ENCODE data around the gene TBX5.

TBX5 gene

DNA sequence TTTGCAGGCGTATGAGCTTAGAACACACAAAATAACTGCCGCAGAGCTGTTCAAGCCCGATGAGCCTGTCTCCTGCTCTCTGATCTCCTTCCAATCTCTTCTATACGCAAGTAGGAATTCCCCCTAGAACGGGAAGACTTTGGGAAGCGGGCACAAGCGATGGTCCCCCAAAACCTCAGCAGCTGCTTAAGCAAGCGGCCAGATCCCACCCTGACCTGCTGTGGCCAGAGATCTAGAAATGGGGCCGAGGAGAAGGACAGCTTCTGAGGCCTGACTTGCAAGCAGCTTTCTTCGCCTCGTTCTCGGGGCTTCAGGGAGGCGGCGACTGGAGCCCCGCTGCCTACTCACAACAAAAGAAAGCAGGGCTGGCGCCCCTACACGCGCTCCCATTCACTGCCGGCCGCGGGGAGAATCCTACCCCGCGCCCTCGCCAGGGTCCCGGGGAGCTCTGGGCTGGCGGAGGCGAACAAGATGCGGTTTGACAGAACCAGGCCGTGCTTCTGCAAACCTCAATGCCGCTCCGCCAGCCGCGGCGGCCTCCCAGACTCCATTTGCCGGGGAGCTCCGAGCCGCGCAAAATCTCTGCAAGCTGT is 922 bp downstream of the TBX5 start:
- FAIRE-seq, result no peak

DNA sequence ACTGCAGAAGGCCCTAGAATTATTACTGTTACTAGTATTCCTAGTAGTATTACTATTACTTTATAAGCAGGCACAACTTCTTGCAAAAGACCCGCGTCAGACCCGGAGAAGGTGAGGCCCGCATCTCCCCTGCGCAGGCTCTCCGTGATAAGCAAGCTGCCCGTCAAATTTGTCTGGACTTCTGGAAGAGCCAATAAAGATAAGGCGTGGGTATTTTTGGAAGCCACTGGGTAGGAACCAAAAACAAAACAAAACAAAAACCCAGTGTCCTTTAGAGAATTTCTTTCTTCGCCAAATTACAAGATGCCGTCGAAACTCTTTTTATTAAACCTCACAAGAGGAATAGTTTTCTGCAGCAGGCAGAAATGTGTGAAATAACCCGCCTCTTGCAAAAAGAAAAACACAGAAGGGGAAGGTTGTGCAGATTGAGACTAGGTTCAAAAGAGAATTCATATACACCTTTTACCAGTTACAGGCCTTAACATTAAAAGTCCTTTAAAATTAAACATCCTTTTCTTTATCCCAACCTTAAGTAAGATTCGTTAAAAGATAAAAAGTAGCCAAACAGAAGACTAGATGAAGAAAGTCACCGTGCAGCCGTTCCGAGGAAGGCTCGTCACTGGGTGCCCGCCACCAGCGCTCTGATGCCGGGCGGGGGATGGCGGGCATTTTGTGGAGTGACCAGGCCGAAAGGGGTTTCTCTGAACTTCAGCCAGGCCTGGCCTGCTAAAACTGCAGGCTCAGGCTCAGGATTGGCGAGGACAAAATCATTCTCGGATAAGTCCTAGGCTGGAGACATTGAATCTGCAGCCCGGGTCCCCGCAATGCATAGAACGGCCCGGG is 1.6 kb downstream of the TBX5 start:
- FAIRE-seq, result no peak

DNA sequence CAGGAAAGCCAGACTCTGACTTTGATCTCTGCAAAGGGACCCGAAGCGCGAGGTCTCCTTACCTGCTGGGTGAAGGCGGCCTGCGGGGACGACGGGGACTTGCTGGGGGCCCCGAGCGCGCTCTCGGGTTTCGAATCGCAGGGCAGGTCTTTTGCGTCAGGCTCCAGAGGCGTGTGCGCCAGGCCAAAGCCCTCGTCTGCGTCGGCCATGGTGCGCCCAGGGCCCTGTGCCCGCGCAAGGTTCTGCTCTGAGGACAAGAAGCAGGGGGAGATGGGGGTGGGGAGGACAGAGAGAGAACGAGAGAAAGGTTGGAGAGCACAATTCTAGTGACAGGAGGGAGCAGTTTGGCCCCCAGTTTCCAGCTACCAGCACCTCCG is 2.3 kb downstream of the TBX5 start:
- FAIRE-seq, result no peak

DNA sequence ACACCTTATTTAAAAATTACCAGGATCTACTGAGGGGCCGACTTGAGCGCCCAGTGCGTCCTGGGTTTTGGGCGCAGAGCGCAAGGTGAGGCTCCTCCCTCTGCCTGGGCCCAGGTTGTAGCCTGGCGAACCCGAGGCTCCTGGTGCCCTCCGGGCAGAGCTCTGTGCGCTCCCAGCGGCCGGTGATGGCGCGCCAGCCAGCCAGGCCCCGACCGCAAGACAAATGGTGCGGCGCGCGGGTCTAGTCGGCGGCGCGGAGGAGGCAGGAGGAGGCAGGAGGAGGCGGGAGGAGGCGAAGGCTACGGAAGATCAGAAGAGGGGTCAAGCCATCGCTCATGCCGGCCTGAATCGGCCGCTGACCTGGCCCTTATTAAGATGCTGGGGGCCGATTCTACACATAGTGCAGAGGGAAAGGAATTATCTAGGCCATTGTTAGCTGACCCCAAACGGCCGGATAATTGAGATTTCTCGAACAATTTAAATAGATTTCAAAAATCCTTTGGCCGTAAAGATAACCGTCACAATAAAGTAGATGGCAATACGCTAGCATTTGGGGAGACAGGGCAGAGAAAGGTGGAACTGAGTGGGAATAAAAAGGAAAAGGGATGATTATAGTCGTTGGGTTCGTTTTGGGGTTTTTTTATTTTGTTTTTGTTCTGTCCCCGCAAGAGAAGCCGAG is 2.8 kb downstream of the TBX5 start:
- no peak for FAIRE-seq

DNA sequence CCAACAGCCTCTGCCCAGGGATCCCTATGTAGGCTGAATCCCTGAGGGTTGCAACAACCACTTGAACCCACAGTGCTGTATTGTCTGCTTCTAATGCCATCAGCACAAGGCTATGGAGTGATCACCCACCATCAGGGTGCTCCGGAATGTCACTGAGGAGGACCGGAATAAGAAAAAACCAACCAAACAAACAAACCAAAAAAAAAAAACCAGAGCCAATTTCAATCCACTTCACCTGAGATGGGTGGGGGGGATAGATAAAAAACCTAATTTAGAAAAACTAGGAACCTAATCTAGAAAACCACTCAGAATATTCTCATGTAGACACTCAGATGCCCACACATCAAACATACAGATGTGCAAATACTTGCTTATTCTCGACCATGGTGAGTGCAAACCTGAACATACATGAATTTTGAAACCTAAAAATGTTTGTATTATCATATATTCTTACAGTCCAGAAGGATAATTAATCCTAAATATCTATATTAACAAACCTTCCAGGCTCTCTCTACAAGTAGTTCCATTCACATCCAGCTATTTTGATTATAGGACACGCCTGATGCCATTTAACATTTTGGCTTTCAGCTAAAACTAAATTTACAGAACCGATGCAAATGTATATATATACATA is 3.7 kb downstream of the TBX5 start:
- FAIRE-seq, result no peak

DNA sequence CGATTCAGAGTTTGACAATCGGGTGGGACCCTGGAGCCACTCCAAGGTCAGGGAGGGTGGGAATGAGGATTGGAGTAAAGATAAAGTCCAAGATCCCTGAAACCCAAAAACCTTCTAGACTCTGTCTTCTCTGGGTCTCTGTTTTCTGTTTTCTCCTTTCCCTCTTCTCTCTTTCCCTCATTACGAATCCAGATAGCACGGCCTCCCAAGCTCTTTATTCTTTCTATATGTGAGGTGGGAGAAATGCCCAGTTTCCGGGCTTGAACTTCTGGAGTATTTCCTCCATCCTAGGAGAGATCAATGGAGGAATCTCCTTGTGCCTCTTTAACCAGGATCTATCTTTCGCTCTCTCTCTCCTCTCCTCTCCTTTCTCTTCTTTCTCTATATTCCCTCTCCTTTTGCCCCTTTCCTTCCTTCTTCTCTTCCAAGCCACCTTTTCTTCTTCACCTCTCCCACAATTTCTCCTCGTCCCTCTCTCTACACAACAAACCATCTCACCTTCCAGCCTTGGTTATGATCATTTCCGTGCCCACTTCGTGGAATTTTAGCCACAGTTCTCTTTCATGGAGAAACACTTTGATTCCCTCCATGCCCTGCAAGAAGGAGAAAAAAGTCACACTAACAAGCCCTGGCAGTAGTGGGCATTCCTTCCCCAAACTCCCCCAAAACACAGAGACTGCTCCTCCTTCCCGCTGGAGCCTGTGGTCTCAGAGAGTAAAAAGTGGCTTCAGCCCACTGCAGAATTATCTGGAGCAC is 4.4 kb downstream of the TBX5 start:
- no peak for FAIRE-seq

DNA sequence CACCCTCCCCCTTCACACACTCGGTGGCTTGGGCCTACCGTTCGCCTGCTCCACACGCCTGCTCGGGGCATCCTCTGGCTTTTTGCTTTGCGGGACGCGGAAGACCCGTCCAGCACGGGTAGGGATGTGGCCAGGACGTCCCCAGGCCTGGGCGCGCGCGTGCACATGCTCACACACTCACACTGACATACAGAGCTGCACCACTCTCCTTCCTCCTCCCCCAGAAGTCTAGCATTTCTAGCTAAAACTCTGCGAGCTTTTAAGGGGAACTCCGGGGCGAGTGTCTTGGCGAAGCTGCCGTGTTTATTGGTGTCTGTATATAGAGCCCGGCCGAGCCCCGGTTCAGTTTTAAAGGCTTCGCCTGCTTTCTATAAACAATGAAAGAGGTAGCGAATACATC is 5.0 kb downstream of the TBX5 start:
- FAIRE-seq, result no peak

DNA sequence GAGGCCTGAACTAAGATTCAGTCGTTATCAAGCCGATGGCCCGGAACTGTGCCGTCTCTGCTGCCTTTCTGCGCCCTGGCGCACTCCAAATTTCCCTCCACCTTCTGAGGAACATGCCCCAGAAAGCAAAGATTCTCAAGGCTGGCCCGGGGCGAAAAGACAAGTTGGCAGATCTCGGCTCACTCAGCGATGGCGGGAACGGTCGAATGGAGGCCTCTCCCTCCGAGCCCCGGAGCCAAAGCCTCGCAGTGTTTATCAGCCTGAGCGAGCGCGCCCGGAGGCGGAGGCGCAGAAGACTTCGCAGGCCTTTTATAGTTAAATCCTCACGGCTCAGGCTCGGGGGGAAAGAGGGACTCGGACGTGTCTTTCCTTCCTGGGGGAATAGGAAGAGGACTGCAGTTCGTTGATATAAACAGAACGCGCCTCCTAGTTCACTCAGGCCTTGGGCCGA is 5.6 kb downstream of the TBX5 start:
- no peak for FAIRE-seq

DNA sequence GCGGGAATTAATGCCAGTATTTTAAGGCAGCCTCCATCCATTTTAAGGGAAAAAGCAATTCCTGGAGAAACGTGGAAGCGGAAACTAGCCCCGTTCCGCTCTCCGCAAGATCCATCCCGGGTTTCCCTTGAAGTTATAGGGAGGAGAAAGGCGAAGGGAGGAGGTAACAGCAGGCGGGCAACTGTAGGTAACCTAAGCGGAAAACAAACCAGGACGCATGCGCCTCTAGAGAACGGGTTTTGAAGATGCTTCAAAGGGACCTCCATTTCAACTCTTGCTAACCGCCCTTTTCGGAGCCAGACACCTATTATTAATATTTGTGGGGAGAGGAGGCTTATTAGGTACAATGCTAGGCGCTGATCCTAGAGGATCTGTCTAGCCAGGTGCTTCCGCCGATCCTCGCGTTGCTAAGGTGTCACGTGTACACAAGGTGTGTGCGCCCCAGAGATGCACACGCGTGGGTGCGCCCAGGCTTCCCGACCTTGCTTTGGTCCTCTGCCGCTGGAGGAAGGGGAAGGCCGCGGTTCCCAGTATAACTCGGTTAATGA is 6.2 kb downstream of the TBX5 start:
- FAIRE-seq, result no peak

DNA sequence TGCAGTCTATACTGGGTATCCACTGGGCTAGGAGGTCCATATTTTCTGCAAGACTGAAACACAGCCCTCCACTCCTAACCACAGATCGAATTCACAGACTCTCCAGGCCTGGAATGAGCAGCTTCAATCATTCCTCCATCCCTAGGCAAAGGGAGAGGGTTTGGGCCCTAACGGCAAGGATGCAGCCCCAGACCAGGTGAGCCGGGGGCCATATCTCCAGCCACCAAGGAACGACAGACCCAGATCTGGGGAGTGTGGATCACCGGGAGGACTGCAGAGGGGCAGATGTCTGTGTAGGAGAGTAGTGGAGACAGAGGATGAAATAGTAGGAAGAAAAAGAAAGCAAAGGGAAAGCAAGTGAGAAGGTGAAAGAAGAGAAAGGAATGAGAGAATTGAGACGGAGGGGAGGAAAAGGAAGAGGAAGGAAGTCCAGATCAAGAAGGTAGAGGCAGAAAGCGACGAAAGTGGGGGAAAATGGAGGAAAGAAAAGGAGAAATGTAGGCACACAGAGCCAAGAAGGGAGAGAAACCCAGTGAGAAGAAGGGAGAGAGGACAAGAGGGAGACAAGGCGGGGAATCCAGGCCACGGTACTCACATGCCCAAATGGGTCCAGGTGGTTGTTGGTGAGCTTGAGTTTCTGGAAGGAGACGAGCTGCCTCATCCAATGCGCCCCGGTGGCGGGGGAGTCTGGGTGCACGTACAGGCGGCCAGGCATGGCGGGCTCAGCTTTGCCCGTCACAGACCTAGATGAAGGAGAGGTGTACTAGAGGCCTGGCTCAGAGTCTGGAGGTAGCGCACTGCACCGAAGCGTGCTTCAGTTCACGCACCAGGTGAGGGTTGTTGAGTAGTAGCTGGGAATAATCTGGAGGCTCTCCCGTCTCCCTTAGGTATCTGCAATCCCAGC is 7.7 kb downstream of the TBX5 start:
- no peak for FAIRE-seq

DNA sequence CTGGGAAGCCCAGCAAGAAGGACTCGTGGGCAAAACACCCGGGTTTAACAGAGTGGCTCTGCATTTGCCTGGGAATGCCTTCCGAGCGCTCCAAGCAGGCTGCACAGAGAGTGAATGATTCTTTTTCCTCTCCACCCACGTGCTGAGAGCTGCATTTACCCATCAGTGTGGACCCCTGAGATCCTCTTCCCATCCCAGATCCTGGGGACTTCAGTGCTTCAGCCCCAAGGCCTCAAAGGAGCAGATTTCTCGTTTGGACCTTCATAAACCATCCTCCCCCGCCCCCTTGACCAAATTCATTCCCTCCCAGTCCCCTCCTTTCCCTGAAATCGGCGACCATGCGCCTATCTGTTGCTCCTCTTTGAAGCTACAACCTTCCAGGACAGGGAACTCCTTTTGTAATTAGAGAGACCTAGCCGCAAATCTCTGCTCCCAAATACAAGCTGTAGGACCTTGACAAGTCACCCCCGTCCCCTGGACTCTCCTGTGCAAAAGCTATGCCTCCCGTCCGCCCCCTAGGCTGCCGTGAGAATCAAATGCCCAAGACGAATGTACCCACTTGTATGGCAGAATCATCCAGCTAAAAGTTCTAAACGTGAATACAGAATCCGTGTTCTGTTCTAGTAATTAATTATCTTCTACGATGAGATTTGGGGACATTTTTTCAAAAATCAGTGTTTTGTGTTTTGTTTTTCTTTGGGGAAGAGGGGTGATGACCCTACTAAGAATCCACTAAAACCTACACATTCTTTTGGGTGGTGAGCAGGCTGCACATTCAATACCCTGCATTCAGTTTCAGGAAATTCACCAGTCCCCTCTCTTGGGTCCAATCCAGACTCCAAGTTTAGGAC is 8.8 kb downstream of the TBX5 start:
- FAIRE-seq, result no peak

DNA sequence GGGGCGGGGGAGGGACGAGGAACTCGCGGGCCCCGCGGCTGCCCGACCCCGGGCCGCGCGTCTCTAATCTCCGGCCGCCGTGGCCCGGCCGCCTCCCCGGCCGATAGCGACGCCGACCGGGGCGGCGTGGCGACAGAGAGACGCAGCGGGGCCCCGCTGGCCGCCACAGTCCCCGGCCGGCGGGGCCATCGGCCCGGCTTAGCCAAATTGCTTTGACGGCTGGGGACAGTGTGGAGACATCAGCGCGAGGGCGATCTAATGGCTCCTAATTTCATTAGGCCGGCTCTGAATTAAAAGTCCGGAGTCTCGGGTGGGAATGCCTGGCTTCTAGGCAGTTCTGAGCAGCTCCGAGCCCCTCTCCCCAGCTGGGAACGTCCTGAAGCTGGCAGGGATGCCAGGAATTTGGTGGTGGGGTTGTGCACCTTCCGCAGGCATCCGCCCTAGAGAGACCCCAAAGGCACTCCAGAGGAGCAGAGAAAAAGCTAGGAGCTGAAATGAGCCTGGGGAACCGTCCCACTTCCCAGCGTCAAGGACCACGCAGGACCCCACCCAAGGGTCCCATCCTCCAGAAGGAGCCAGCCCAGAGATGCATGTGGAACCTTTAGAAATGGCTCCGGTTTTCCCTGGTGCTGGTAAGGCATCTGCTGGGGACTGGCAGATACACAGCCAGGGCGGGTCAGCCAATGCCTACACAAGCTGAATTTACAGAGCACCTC is 9.6 kb downstream of the TBX5 start:
- no peak for FAIRE-seq

DNA sequence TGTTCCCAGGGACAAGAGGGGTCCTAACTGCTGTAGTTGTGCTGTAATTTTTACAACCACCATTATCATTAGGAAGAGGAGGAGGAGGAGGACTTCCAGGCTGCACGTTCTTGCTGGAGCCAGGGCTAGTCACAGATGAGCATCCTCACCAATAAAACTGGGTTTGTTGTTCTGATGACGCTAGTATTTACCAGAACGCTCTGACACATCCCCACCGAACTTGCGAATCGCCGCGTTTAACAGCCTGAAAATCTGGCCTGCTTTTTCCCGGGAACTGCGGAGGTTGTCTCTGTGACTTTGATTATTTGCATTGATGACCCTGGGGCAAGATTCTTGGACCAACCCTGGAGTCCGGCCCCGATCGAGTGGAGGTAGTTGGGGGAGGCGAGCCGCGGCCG is 10.2 kb downstream of the TBX5 start:
- FAIRE-seq, result no peak

DNA sequence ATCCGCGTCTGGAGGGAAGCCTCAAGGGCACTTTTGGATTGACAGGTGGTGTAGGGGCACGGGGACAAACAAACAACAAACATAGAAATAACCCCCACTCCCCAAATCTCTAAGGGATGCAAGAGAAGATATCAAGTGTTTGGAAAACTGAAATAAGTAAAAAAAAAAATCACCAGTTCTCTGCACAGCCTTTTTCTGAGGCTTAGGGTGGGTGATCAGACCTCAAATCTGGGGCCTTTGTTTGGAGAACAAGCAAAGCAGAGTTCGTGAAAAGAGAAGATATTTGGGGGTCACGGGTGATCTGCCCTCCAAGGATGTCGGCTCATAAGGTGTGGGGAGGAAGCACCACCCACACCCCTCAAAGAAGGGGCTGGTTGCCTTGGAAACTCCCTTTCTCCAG is 10.7 kb downstream of the TBX5 start:
- no peak for FAIRE-seq

DNA sequence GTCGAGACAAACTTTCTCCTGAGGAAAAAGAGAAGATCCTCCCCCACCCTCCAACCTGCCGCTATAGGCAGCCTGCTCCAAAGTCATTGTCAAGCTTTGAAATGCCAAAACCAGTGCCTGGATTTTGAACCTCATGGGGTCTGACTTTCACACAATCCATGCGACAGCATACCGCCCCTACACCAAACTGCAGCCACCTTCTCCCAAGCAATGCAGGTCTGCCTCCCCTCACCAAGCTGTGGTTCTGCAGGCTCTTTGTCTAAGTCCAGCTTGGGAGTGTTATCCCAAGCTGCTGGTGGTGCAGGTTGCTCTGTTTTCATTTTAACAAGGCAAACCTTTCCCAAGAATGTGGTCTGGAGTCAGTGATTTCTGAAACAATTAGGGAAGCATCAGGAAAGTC is 12.4 kb downstream of the TBX5 start:
- no peak for FAIRE-seq

DNA sequence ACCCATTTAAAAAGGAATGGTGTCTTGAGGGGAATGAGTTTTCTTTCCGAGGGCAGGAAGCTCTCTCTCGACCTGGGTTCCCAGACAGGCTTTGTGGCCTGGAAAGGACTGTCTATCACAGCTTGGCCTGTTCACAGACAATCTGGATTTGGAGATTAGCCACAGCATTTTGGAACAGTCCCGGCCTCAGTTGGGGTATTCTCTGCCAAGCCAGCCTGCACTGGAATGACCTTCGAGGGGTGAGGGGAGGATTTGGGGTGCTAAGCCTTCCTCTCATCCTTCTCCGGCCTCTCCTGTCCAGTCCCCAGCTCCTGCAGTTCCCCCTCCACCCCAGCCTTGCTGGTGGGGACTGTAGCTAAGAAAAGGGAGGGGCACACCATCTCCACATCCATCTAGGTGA is 13.0 kb downstream of the TBX5 start:
- FAIRE-seq, result no peak

DNA sequence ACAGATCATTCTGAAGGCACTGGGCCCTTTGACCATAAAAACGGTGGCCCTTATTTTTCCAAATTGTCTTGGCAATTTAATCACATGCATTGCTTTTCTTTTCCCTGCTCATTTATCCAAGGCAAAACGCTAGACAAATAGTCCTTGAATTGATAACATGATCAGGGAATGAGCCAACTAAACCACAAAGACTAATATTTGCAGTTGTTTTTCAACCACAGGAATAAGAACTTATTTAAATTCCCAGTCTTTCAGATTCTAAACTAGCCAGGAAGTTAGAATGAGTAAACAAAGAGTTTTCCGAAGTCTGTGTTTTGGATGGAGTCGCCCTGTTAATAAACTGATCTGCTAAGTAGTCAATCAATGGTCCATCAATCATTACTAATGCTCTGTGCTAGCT is 14.9 kb downstream of the TBX5 start:
- no peak for FAIRE-seq

DNA sequence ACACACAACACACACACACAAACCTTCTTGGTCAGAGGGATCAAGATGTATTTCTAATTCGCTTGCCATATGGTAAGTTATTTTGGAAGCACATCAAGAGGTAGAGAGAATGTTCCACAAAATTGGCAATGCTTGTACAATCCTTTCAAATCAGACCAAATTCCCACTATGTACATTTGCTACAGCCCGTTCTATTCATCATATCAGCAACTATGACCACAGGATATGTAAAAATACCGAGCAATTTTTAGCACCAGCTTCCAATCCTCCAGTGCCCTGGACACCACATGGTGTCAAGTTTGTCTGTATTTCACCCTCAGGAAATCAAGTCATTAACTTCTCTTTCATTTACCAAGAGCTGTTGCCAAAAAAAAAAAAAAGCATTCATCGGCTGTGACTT is 21.2 kb downstream of the TBX5 start:
- FAIRE-seq, result no peak

DNA sequence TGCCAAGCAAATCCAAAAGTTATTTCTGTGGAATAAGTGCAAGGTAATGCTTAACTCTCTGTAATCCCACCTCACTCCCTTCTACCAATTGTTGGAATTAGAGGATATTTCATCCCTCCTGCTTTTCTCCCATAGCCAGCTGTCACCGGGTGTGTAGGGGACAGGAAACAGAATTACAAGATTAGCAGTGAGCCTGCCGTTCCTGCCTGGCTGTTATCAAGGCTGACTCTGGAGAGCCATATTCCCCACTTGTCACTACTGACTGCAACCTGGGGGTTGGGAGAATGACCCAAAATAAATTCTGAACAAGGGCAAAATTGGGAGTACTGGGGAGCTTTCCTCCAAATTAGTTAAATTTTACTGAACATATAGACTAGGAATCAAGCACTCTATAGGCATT is 24.8 kb downstream of the TBX5 start:
- FAIRE-seq, result no peak

DNA sequence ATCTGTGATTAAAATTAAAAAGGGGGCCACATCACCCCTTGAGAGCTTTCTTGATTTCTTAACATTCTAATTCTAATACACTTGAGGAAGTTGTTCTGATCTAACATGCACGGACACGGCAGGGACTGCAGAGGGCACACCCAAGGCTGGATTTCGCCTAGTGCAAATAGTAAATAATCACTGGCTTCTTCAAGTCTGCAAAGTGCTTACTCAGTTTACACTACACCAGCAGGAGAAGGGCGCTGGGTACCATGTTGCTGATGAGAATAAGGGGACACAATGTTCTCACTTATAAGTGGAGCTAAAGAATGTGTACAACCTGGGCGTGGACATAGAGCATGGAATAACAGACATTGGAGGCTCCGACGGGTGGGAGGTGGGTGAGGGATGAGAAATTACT is 34.2 kb downstream of the TBX5 start:
- FAIRE-seq, result no peak

Measured in islet of Langerhans (tissue), 1 donor.